Stimulated activated naive CD4-positive, alpha-beta T cell treated with Interleukin-2 at 50 U/mL for 16 hours (primary cell): ENCODE measurements around the gene RNU1-3.
"Not testable (repeated sequence)": the region's sequence is repeated elsewhere in the genome, so short reads cannot be mapped to it uniquely, and the experiment has no call there.

ENCODE experiments used
- DNase-seq: peaks from one replicate; lab custom pipeline; 2025; lab: John Stamatoyannopoulos, UW

The RNU1-3 gene

GRCh38 chr1:16693449-16694307, 26.9 kb upstream of the RNU1-3 start:
- DNase-seq = not testable (repeated sequence)

GRCh38 chr1:16692717-16693448, 26.1 kb upstream of the RNU1-3 start:
- DNase-seq = not testable (repeated sequence)

GRCh38 chr1:16692283-16692682, 25.5 kb upstream of the RNU1-3 start:
- DNase-seq = not testable (repeated sequence)

- not testable (repeated sequence) for DNase-seq
Measured at GRCh38 chr1:16690971-16691682, 24.4 kb upstream of the RNU1-3 start.

GRCh38 chr1:16687132-16687800, 20.5 kb upstream of the RNU1-3 start:
- DNase-seq = not testable (repeated sequence)

GRCh38 chr1:16685445-16686371, 19.0 kb upstream of the RNU1-3 start:
- DNase-seq = not testable (repeated sequence)

- not testable (repeated sequence) for DNase-seq
Measured at GRCh38 chr1:16684738-16685337, 18.1 kb upstream of the RNU1-3 start.

- DNase-seq = not testable (repeated sequence)
Measured at GRCh38 chr1:16684152-16684551, 17.4 kb upstream of the RNU1-3 start.

- not testable (repeated sequence) for DNase-seq
Measured at GRCh38 chr1:16682803-16683202, 16.1 kb upstream of the RNU1-3 start.

- DNase-seq = not testable (repeated sequence)
Measured at GRCh38 chr1:16680366-16680765, 13.6 kb upstream of the RNU1-3 start.

GRCh38 chr1:16677552-16678431, 11.0 kb upstream of the RNU1-3 start:
- DNase-seq = peak; percentile 42

- DNase-seq = not testable (repeated sequence)
Measured at GRCh38 chr1:16676661-16677523, 10.1 kb upstream of the RNU1-3 start.

- DNase-seq = not testable (repeated sequence)
Measured at GRCh38 chr1:16675118-16675510, 8.4 kb upstream of the RNU1-3 start.

GRCh38 chr1:16673976-16674375, 7.2 kb upstream of the RNU1-3 start:
- DNase-seq = not testable (repeated sequence)

GRCh38 chr1:16665836-16666235, 912 bp downstream of the RNU1-3 start:
- not testable (repeated sequence) for DNase-seq

- DNase-seq = not testable (repeated sequence)
Measured at GRCh38 chr1:16658234-16658633, 8.5 kb downstream of the RNU1-3 start.

- not testable (repeated sequence) for DNase-seq
Measured at GRCh38 chr1:16656981-16657683, 9.6 kb downstream of the RNU1-3 start.
